ENCODE measurements around the gene CPNE8. TPM values are rescaled to one million over a fixed set of nuclear protein-coding genes. Genes with fewer than 3 reads are reported as not detected.

CPNE8 gene
- total and polyA plus RNA-seq, 2 of the 4 experiments (the other 2 are of a cell fraction) = not detected

GRCh38 chr12:38648813-38649212, 256.6 kb downstream of the CPNE8 start:
- CTCF ChIA-PET = no interaction called here
- Histone ChIP-seq H3K4me3 (ENCODE audit: insufficient read depth, low read depth, low read length) (no peak overlapping the region), H4K5ac (ENCODE audit: low read depth, low read length) (no peak overlapping the region), H3K79me1 (ENCODE audit: low read depth in 1 of 2, low read length in 2 of 2) (no peaks in the 10 kb centered on the region), H4K8ac (ENCODE audit: low read depth in 2 of 2, low read length in 2 of 2) (no peak overlapping the region), H3K9me3 (ENCODE audit: control insufficient read depth, insufficient read depth, low read length) (peaks cover 6% of the 10 kb centered on the region), H3K4me1 (ENCODE audit: control insufficient read depth, insufficient read depth, low read length) (no peaks in the 10 kb centered on the region), H3K9ac (ENCODE audit: low read depth, low read length) (no peak overlapping the region), H3K14ac (replicated peaks; ENCODE audit: low read depth, low read length) (no peak overlapping the region), H2AFZ (replicated peaks; ENCODE audit: low read length, poor library complexity) (no peak overlapping the region), H2AK9ac (replicated peaks; ENCODE audit: low read depth, low read length, poor library complexity) (no peak overlapping the region), H4K20me1 (ENCODE audit: insufficient read depth, low read length) (no peaks in the 10 kb centered on the region), H3K27ac (ENCODE audit: insufficient read depth, low read length) (no peak overlapping the region), H3K23ac (ENCODE audit: low read depth, low read length) (no peak overlapping the region), H3K18ac (ENCODE audit: low read depth, low read length) (no peak overlapping the region), H4K91ac (ENCODE audit: insufficient read depth, low read depth, low read length) (no peak overlapping the region), H2BK20ac (ENCODE audit: low read depth, low read length) (no peak overlapping the region), H3K27me3 (ENCODE audit: control insufficient read depth, insufficient read depth, low read length) (no peaks in the 10 kb centered on the region), H3K4me2 (ENCODE audit: low read depth, low read length) (no peak overlapping the region), H2BK120ac (ENCODE audit: low read depth, low read length) (no peak overlapping the region), H2BK5ac (ENCODE audit: low read depth, low read length, poor library complexity, severe bottlenecking) (no peak overlapping the region), H2BK15ac (ENCODE audit: low read depth, low read length) (no peak overlapping the region), H3K9me1 (ENCODE audit: insufficient read depth, low read length) (no peaks in the 10 kb centered on the region), H3K4ac (ENCODE audit: low read depth, low read length) (no peak overlapping the region), H3K56ac (ENCODE audit: extremely low read depth, insufficient read depth, low read length) (no peak overlapping the region), H2AK5ac (ENCODE audit: low read depth, low read length) (no peak overlapping the region), H3K36me3 (ENCODE audit: control insufficient read depth, insufficient read depth, low read length) (no peaks in the 10 kb centered on the region)
- ATAC-seq (ENCODE audit: low read depth) = no peak
- TF ChIP-seq ELK1 (IDR thresholded peaks at IDR 0.05; ENCODE audit: borderline replicate concordance, low read depth, low read length) (no peak), RAD21 (IDR thresholded peaks at IDR 0.05; ENCODE audit: low read length) (no peak), CHD1 (IDR thresholded peaks at IDR 0.05; ENCODE audit: low read depth, low read length) (no peak)
- BruUV-seq (replicated peaks) = no TSS peak
- in situ Hi-C loops (cut with MboI; ENCODE audit: low sequenced_read_pairs) = no loop called here
- POLR2A ChIA-PET (ENCODE audit: unreplicated experiment) = no interaction called here
- intact Hi-C loops (cut with micrococcal nuclease) = no loop called here
- dilution Hi-C loops (cut with HindIII; ENCODE audit: low sequenced_read_pairs, unreplicated experiment) = no loop called here
- no peak for DNase-seq
- no CpG with 5 or more reads among the region's 1 CpG for WGBS, 2 experiments (ENCODE audit: extremely low coverage in 2 of 2, insufficient read length in 1 of 2)
